WI38 (cell line): ENCODE measurements around the gene LLPH.

Source experiments
- H3K4me3 ChIP-seq: 2 replicates; pipeline ENCODE4 v1.5.1; 2011; ENCODE audit warnings: low read depth, mild to moderate bottlenecking, control low read depth, low read length
- CTCF ChIP-seq: IDR thresholded peaks from 2 replicates; pipeline ENCODE4 v1.5.1; 2012; ENCODE audit warnings: low read depth, mild to moderate bottlenecking, control low read depth, low read length

LLPH gene

GRCh38 chr12:66113471-66113870, 17.1 kb downstream of the LLPH start:
- no peak overlapping the region for H3K4me3 ChIP-seq
- TF ChIP-seq CTCF = no peak

GRCh38 chr12:66111605-66112004, 18.9 kb downstream of the LLPH start:
- H3K4me3 ChIP-seq = no peak overlapping the region
- no peak for TF ChIP-seq CTCF

GRCh38 chr12:66109056-66109455, 21.5 kb downstream of the LLPH start:
- H3K4me3 ChIP-seq = no peak overlapping the region
- TF ChIP-seq CTCF = no peak

GRCh38 chr12:66108386-66108785, 22.2 kb downstream of the LLPH start:
- no peak for TF ChIP-seq CTCF
- no peak overlapping the region for H3K4me3 ChIP-seq

- no peak overlapping the region for H3K4me3 ChIP-seq
- peak; percentile 62 for TF ChIP-seq CTCF
These were observed 23.1 kb downstream of the LLPH start for GRCh38 chr12:66107451-66107915.

GRCh38 chr12:66103016-66103913, 27.3 kb downstream of the LLPH start:
- TF ChIP-seq CTCF = no peak
- H3K4me3 ChIP-seq = no peak overlapping the region

- H3K4me3 ChIP-seq = no peak overlapping the region
- TF ChIP-seq CTCF = no peak
These were observed 37.8 kb downstream of the LLPH start for GRCh38 chr12:66092559-66093269.
